Amniotic stem cell (primary cell): ENCODE measurements around the gene OSTN.
"Not testable (repeated sequence)": the region's sequence is repeated elsewhere in the genome, so short reads cannot be mapped to it uniquely, and the experiment has no call there.

Source experiments
- DNase-seq: peaks from one replicate; lab custom pipeline; 2025; lab: John Stamatoyannopoulos, UW

OSTN gene, protein sequence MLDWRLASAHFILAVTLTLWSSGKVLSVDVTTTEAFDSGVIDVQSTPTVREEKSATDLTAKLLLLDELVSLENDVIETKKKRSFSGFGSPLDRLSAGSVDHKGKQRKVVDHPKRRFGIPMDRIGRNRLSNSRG

DNA sequence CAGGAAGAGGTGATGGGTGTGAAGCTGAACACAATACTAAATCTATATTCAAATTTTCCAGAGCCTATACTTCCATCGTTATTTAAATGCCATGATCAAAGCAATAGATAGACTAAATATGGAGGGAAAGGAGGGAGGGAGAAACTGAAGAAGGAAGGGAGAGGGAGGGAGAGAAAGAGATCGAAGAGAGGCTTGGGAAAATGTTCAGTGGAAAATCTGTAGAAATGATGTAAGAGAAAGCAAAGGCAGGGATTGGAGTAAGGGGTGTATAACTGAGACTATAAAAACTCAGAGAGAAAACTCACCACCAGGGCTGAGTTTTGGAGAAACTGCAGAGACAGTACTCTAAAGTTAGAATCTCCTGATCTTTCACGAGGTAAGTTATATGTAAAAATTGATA is at the start of gene OSTN:
TSS of gene OSTN (plus strand) at position 310 of the 400 bp plus-strand sequence. CDS start 13,292 bp downstream, outside the sequence.
- DNase-seq = no peak

DNA sequence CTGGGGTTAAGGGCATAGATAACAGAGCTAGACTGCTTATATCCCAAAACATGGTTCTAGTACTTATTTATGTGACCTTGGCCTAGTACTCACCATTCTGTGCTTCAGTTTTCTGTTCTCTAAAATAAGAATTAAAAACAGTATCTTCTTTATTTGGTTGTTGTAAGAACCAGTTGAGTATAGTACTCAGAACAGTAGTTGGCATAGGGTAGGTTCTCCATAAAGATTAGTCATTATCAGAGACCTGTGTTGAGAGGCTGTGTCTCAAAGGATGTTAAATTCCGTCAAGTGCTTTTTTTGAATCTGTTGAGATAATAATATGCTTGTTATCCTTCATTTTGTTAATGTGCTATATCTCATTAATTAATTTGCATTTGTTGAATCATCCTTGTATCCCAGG is 47.4 kb upstream of the OSTN start:
- DNase-seq = no peak

GRCh38 chr3:191154827-191155226 is 44.2 kb upstream of the OSTN start:
- DNase-seq = no peak

- no peak for DNase-seq
Observed at GRCh38 chr3:191158247-191158646, 40.8 kb upstream of the OSTN start.

- DNase-seq = no peak
Observed at GRCh38 chr3:191158815-191159214, 40.2 kb upstream of the OSTN start.

DNA sequence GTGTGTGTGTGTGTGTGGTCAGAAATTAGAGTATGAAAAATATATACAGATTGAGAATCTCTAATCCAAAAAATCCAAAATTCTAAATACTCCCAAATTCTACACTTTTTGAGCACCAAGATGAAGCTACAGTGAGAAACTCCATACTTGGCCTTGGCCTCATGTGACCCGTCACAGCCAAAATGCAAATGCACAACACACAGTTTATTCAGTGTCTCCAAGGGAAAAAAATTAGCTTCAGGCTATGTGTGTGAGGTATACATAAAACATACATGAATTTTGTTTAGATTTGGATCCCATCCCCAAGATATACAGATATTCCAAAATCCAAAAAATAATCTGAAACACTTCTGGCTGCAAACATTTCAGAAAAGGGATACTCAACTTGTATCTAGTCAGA is 33.2 kb upstream of the OSTN start:
- no peak for DNase-seq

DNA sequence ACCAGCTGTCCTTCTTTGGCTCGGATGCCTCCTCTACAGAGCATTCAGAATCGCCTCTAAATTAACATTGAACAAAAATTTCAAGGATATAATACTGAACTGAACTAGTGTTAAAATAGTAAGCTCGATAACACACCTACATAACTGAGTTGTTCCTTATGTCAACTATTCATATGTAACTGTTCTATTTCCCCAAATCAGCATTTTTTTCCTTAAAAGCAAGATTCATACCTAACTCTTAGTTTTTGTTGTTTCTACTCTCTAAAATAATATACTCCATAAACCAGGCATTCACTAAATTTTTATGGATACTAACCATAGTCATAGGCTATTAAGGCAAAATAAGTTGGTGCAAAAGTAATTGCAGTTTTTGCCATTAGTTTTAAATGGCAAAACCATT is 32.7 kb upstream of the OSTN start:
- DNase-seq = no peak

GRCh38 chr3:191169566-191169965 is 29.5 kb upstream of the OSTN start:
- no peak for DNase-seq

GRCh38 chr3:191170097-191170496 is 28.9 kb upstream of the OSTN start:
- no peak for DNase-seq

DNA sequence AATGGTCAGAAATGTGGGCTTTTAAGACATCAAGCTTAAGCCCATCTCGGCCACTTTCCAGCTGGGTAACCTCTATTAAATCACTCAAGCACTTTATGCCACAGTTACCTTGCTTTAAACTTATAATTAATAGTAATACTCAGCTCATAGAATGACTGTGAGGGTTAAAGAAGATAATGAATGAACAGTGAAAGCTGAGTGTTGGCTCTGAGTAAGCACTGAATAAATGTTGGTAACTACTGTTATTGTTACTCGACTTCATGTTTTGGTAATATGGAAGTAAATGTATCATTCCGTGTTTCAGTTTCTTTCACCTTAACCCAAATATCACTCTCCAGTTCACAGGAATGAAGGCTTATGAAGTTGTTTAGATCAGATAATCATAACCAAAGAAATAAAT is 23.9 kb upstream of the OSTN start:
- no peak for DNase-seq

DNA sequence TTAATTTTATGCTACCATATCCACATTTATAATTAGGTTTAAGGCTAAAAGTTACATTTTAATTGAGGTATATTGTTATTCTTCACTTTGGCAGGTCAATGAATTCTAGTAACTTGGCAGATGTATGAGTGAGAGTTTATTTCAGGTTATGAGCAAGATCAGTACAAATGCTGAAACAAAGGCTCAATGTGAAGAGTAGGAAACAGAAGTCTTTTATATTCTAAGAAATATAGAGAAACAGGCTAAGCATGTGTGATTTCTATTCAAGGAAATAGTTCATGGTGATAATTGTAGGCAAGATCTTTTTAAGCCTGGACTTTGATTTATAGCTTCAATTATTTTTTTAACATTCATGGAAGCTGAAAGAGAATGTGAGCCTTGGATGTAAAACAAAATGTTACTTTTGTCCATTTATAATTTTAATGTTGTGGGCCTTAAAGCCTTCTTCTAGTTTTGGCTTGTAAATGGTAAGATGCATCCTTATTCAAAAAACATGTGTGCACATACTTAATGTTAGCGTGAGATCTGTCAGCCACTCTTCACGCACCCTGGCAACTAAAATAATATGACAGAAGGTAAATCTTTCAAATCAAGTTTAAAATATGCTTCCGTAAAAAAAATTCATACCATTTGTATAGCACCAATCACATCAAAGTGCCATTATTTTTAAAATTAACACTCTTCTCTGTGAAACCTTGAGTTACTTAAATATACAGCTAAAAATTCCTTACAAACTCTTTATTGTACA is 22.8 kb upstream of the OSTN start:
- no peak for DNase-seq

DNA sequence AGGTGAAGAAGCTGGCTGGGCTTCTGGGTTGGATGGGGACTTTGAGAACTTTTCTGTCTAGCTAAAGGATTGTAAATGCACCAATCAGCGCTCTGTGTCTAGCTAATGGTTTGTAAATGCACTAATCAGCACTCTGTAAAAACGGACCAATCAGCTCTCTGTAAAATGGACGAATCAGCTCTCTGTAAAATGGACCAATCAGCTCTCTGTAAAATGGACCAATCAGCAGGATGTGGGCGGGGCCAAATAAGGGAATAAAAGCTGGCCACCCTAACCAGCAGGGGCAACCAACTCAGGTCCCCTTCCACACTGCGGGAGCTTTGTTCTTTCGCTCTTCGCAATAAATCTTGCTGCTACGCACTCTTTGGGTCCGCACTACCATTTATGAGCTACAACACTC is 13.7 kb upstream of the OSTN start:
- not testable (repeated sequence) for DNase-seq

- not testable (repeated sequence) for DNase-seq
Observed at GRCh38 chr3:191188246-191188645, 10.8 kb upstream of the OSTN start.

GRCh38 chr3:191192270-191192669 is 6.8 kb upstream of the OSTN start:
- DNase-seq = not testable (repeated sequence)

DNA sequence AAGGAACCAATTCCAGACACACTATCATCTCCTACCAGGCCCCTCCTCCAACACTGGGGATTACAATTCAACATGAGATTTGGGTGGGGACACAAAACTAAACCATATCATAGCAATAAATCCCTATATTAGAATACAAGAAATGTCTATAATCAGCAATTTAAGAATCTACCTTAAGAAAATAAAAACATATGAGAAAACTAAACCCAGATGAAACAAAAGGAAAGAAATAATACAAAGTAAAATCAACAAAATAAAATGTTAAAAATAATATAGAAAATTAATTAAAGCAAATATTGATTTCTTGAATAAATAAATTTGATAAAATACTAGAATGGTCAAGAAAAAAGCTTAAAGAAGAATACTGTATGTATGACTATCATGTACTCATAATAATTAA is 6.1 kb upstream of the OSTN start:
- DNase-seq = no peak

DNA sequence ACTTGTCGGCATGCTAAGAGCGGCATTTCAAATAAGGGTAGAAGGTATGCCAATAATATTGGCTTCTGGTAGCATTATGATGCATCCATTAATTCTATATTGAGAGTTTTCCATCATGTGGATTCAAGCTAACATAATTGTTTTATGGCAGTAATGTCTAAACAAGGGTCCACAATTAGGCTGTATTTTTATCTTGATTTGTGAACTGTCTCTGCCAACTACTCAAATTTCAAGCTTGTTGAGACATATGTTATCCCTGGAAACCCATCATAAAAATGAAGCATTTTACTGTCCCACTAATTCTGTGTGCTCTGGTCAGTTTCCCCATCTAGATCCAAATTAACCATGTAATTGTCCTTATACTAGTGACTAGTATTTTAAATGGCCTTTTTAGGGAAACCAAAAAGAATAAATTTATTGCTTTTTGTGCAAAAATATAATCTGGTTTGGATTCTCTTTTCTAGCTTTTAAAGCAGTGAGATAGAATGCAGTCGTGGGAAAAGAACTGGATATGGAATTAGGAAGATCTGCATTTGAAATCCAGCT is 1.2 kb upstream of the OSTN start:
- no peak for DNase-seq

DNA sequence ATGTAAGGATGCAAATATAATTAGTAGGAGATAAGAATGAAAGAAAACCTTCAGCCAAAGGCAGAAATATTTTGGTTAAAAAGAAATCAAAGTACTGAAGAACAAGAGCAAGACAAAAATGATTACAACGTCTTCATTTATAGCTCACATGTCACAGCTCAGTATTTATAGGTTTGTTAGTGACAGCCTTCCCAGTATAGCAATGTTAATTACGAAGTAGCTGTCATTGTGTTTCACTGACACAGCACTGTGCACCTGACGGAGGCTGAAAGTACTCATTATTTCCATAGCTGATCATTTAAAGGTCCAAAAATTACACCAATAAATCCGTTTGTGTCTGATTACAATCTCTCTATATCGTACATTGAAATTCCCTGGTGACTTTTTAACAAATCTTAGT is 561 bp upstream of the OSTN start:
- DNase-seq = no peak

DNA sequence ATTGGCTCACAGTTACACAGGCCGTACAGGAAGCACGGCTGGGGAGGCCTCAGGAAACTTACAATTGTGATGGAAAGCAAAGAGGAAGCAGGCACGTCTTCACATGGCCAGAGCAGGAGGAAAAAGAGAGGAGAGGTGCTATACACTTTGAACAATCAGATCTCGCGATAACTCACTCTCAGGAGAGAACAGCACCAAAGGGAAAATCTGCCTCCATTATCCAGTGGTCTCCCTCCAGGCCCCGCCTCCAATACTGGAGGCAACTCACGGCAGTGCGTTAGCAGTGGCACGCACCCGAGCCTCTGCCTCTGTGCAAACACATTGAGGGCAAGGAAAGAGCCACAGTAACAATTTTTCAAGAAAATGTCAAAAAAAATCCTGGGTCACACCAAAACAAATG is 11.0 kb downstream of the OSTN start:
- DNase-seq = no peak

DNA sequence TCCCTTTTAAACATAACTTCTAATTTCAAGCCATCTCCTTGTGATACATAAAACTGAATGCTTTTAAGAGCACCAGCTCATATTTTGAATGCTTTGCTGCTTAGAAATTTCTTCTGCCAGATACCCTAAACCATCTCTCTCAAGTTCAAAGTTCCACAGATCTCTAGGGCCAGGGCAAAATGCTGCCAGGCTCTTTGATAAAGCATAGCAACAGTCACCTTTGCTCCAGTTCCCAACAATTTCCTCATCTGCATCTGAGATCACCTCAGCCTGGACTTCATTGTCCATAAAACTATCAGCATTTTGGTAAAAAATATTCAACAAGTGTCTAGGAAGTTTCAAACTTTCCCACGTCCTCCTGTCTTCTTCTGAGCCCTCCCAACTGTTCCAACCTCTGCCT is 17.5 kb downstream of the OSTN start:
- DNase-seq = no peak

GRCh38 chr3:191217301-191217700 is 18.3 kb downstream of the OSTN start:
- DNase-seq = no peak

DNA sequence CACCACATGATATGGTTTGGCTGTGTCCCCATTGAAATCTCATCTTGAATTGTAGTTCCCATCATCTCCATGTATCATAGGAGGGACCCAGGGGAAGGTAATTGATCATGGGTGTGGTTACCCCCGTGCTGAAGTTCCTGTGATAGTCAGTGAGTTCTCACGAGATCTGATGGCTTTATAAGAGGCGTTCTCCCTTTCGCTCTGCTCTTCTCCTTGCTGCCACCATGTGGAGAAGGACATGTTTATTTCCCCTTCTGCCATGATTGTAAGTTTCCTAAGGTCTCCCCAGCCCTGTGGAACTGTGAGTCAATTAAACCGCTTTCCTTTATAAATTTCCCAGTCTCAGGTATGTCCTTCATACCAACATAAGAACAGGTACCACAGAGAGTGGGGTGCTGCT is 21.9 kb downstream of the OSTN start:
- DNase-seq = no peak

DNA sequence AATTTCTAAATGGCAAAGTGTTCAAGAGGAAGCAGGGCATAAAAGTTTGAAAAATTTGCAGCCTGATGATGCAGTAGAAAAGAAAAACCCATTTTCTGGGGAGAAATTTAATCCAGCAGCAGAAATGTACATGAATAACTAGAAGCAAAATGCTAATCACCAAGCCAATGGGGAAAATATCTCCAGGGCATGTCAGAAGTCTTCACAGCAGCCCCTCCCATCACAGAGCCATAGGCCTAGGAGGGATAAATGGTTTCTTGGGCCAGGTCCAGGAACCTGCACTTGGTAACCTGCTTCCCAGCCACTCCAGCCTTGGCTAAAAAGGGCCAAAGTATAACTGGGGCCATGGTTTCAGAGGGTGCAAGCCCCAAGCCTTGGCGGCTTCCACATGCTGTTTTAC is 22.6 kb downstream of the OSTN start:
- DNase-seq = no peak

- DNase-seq = no peak
Observed at GRCh38 chr3:191227541-191227940, 28.5 kb downstream of the OSTN start.

DNA sequence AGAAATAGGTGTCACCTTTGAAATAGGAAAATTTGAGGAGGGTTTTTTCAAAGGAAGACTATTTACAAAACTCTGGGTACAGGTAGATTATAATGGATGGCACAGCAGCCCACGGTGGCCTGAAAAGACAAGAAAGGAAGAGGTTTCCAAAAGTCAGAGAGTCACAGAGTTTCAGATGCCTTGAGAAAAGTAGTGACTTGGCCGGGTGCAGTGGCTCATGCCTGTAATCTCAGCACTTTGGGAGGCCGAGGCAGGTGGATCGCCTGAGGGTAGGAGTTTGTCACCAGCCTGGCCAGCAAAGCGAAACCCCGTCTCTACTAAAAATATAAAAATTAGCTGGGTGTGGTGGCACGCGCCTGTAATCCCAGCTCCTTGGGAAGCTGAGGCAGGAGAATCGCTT is 35.2 kb downstream of the OSTN start:
- DNase-seq = no peak
